OCI-LY7 (cell line): ENCODE measurements around the gene UGDH. TPM values are rescaled to one million over a fixed set of nuclear protein-coding genes. Genes with fewer than 3 reads are reported as not detected.

Experiments used
- BruUV-seq: library from RNA; stranded (reverse); fragments of 400-500 nt; replicated peaks from 2 replicates; lab custom pipeline; 2021; lab: Mats Ljungman, UMichigan
- CTCF ChIA-PET: fragments of 300-600 bp; sonication (Branson Sonifier 250); formaldehyde crosslinking; loops from one replicate; lab custom pipeline; 2022; ENCODE audit warnings: antibody characterized with exemption; ENCODE audit not compliant: unreplicated experiment; lab: Charles Lee
- POLR2A ChIA-PET: fragments of 300-600 bp; sonication (Branson Sonifier 250); formaldehyde crosslinking; loops from one replicate; lab custom pipeline; 2022; ENCODE audit warnings: antibody characterized with exemption; lab: Charles Lee
- DNase-seq: peaks from one replicate; pipeline ENCODE4 v3.0.0-alpha.2; 2015; ENCODE audit warnings: low spot score
- H2AFZ ChIP-seq: fragments of 200-600 bp; sonication (generic), shearing (Covaris generic); 2 replicates; pipeline ENCODE4 v1.6.1; 2014; ENCODE audit warnings: mild to moderate bottlenecking, antibody characterized with exemption, low read length, moderate library complexity
- H3K27ac ChIP-seq: fragments of 200-600 bp; sonication (generic); 2 replicates; pipeline ENCODE4 v1.5.1; 2014; ENCODE audit warnings: mixed run types, low read depth, mild to moderate bottlenecking, moderate library complexity, low read length, inconsistent platforms; ENCODE audit not compliant: poor library complexity, severe bottlenecking
- H3K36me3 ChIP-seq: fragments of 200-600 bp; sonication (generic); 2 replicates; pipeline ENCODE4 v1.6.1; 2014; ENCODE audit warnings: mild to moderate bottlenecking, antibody characterized with exemption, low read length, moderate library complexity, mixed read lengths; ENCODE audit not compliant: insufficient read depth
- H3K4me1 ChIP-seq: fragments of 200-600 bp; sonication (generic); 2 replicates; pipeline ENCODE4 v1.5.1; 2014; ENCODE audit warnings: mild to moderate bottlenecking, low read length; ENCODE audit not compliant: insufficient read depth, poor library complexity, severe bottlenecking
- H3K4me2 ChIP-seq: fragments of 200-600 bp; sonication (generic); 2 replicates; pipeline ENCODE4 v1.6.1; 2014; ENCODE audit warnings: mild to moderate bottlenecking, low read length
- H3K4me3 ChIP-seq: fragments of 200-600 bp; sonication (generic); 2 replicates; pipeline ENCODE4 v1.5.1; 2014; ENCODE audit warnings: mild to moderate bottlenecking, low read depth, low read length; ENCODE audit not compliant: poor library complexity, severe bottlenecking
- H3K79me2 ChIP-seq: fragments of 200-600 bp; sonication (generic); 2 replicates; pipeline ENCODE4 v1.6.1; 2016; ENCODE audit warnings: low read depth, mild to moderate bottlenecking, low read length, moderate library complexity, mixed read lengths; ENCODE audit not compliant: insufficient read depth
- H3K9me2 ChIP-seq: fragments of 200-600 bp; sonication (generic); 2 replicates; pipeline ENCODE4 v1.6.1; 2016; ENCODE audit warnings: mild to moderate bottlenecking, low read length, mixed read lengths; ENCODE audit not compliant: insufficient read depth
- H3K9me3 ChIP-seq: fragments of 200-600 bp; sonication (generic); 2 replicates; pipeline ENCODE4 v1.6.1; 2014; ENCODE audit warnings: mild to moderate bottlenecking, mixed run types, low read length, mixed read lengths
- H4K20me1 ChIP-seq: fragments of 200-600 bp; sonication (generic); 2 replicates; pipeline ENCODE4 v1.6.1; 2014; ENCODE audit warnings: mild to moderate bottlenecking, antibody characterized with exemption, low read length, moderate library complexity, mixed read lengths; ENCODE audit not compliant: insufficient read depth
- EZH2phosphoT487 ChIP-seq: fragments of 200-600 bp; sonication (generic); IDR thresholded peaks from 2 replicates; pipeline ENCODE4 v1.6.1; 2018; ENCODE audit warnings: low read depth, borderline replicate concordance, mild to moderate bottlenecking, mixed run types, antibody characterized with exemption, low read length, moderate library complexity, mixed read lengths
- intact Hi-C: fragments of 100-400 bp; cut with micrococcal nuclease; formaldehyde crosslinking; loops from one replicate; pipeline ENCODE4 v1.10.0; 2022; ENCODE audit not compliant: unreplicated experiment
- total RNA-seq, 2 experiments: library from RNA; depleted of rRNA in 1 of 2; stranded (reverse); fragments of >200 nt in 1 of 2; shearing (Covaris generic) in 1 of 2; gene quantifications; 2 replicates each; pipeline ENCODE4 v1.2.3, GENCODE V29; 2014 to 2022
- TF ChIP-seq, protein P1 (sequence below): fragments of 200-600 bp; sonication (generic); conservative IDR thresholded peaks from 2 replicates; pipeline ENCODE4 v1.5.1; 2014; ENCODE audit warnings: mild to moderate bottlenecking, antibody characterized with exemption, low read length, moderate library complexity, mixed read lengths

Gene UGDH
- total RNA-seq, 2 experiments from 2014 or later, result 8.1 to 33.6 TPM

DNA sequence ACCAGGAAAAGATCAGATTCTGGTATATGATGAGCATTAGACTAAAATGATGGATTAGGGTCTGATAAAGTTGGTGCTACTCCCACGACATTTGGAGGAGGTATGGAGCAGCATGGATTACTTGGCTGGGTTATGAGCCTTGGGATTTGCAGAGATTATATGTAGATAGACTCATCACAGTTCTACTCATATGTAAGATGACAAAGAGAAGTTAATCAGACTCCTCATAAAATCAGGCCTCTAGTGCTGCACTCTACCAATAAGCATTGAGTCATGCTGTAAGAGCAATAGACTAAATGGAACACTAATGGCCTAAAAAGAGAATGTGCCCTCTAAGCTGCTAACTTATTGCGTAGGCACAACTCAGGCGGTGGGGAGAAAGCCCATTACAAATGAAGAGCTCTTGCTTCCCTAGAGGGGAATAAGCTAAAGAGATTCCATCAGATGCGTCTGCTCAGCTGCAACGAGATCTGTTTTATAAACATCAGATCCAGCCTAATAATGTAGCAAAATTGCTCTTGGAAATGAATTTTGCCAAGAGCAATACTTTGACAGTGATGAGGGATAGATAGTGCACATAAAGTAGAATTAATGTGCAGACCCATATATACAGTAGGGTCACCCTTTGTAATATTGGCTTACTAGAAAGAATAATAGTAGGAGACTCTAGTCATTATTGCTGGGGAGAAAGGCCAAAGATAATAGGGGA, 50.9 kb downstream of the UGDH start:
- Histone ChIP-seq H3K79me2 (no peaks in the 10 kb centered on the region), H3K4me1 (no peaks in the 10 kb centered on the region), H4K20me1 (no peaks in the 10 kb centered on the region), H3K4me3 (no peak overlapping the region), H3K27ac (no peak overlapping the region), H3K9me2 (no peaks in the 10 kb centered on the region), H3K9me3 (no peaks in the 10 kb centered on the region), H3K36me3 (peaks cover 56% of the 10 kb centered on the region), H2AFZ (no peak overlapping the region), H3K4me2 (no peak overlapping the region)
- TF ChIP-seq, protein P1, sequence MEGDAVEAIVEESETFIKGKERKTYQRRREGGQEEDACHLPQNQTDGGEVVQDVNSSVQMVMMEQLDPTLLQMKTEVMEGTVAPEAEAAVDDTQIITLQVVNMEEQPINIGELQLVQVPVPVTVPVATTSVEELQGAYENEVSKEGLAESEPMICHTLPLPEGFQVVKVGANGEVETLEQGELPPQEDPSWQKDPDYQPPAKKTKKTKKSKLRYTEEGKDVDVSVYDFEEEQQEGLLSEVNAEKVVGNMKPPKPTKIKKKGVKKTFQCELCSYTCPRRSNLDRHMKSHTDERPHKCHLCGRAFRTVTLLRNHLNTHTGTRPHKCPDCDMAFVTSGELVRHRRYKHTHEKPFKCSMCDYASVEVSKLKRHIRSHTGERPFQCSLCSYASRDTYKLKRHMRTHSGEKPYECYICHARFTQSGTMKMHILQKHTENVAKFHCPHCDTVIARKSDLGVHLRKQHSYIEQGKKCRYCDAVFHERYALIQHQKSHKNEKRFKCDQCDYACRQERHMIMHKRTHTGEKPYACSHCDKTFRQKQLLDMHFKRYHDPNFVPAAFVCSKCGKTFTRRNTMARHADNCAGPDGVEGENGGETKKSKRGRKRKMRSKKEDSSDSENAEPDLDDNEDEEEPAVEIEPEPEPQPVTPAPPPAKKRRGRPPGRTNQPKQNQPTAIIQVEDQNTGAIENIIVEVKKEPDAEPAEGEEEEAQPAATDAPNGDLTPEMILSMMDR, result no peak
- TF ChIP-seq EZH2phosphoT487, result no peak
- BruUV-seq, result no TSS peak
- ChIA-PET CTCF (no interaction called here), POLR2A (interaction anchor here (0.6 to 0.7 kb wide), 2 partner anchors 93 to 313 kb away, joined by 3 read pairs; no protein-coding TSS in a partner anchor)
- DNase-seq, result no peak
- intact Hi-C loops, result no loop called here

DNA sequence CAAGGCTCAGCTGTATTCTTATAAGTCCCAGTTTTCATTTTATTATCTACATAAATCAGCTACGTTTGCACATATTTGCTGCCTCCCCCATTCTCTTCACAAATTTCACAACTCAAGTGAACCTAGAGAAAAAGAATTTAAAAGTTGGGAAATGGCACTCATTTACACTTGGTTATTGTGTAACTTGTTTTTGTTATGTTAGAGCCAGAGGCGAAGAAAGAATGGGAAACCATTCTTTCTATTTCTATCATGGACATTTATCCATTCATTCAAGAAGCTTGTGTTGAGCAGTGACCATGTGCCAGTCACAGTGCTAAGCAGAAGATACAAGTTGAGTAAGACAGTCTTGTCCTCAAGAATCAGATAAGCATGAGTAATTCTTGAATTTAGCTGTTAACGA, 54.8 kb downstream of the UGDH start:
- POLR2A ChIA-PET, result interaction anchor here (0.5 to 0.6 kb wide), 2 partner anchors 93 to 276 kb away, joined by 3 to 4 read pairs; no protein-coding TSS in a partner anchor
- H3K36me3 ChIP-seq, result peaks cover 77% of the 10 kb centered on the region
- H3K9me3 ChIP-seq, result no peaks in the 10 kb centered on the region
- H3K4me2 ChIP-seq, result no peak overlapping the region
- H3K27ac ChIP-seq, result no peak overlapping the region
- TF ChIP-seq EZH2phosphoT487, result no peak
- TF ChIP-seq, protein P1, result no peak
- no peak overlapping the region for H3K4me3 ChIP-seq
- H2AFZ ChIP-seq, result no peak overlapping the region
- no peak for DNase-seq
- peaks cover 8% of the 10 kb centered on the region for H3K4me1 ChIP-seq
- no peaks in the 10 kb centered on the region for H4K20me1 ChIP-seq
- H3K9me2 ChIP-seq, result no peaks in the 10 kb centered on the region
- BruUV-seq, result no TSS peak
- no peaks in the 10 kb centered on the region for H3K79me2 ChIP-seq
- CTCF ChIA-PET, result no interaction called here
- intact Hi-C loops, result loop anchor here (5.0 kb wide), 1 partner anchor 55 kb away; the partner anchor contains the start of gene UGDH

DNA sequence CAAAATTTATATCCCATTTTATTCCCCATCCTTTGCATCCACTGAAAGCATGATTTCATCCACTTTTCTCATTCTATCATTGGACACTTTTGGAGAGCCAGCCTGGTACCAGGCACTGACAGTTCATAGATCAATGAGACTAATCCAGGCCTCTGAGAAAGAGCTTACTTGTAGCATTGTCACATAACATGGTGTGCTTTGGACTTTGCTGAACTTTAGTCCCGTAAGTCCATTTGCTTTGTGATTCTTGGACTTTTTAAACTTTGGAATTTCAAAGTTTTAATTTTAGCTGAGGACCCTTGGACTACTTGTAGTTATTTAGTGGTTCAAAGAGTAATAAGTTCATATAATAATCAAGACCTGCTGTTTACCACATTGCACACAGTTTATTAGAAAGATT, 56.8 kb downstream of the UGDH start:
- Histone ChIP-seq H3K4me1 (peaks cover 8% of the 10 kb centered on the region), H3K27ac (no peak overlapping the region), H3K36me3 (peaks cover 78% of the 10 kb centered on the region), H3K4me3 (no peak overlapping the region), H3K9me3 (no peaks in the 10 kb centered on the region), H3K9me2 (no peaks in the 10 kb centered on the region), H2AFZ (no peak overlapping the region), H4K20me1 (no peaks in the 10 kb centered on the region), H3K4me2 (no peak overlapping the region), H3K79me2 (no peaks in the 10 kb centered on the region)
- BruUV-seq, result no TSS peak
- CTCF ChIA-PET, result no interaction called here
- POLR2A ChIA-PET, result interaction anchor here (0.6 kb wide), 1 partner anchor 133 kb away, joined by 3 read pairs; no protein-coding TSS in a partner anchor
- DNase-seq, result no peak
- TF ChIP-seq EZH2phosphoT487, result no peak
- TF ChIP-seq, protein P1, result no peak
- intact Hi-C loops, result loop anchor here (5.0 kb wide), 1 partner anchor 57 kb away; the partner anchor contains the start of gene UGDH
